KMS-11 (cell line): ENCODE results near the gene DDC.
A peak's percentile ranks its signal among the peaks of the same experiment; 100 is the strongest.

Experiments
- H2AFZ ChIP-seq: fragments of 200-600 bp; sonication (generic); 2 replicates; pipeline ENCODE4 v1.6.1; 2016; ENCODE audit warnings: antibody characterized with exemption, mixed run types, low read depth
- H3K27ac ChIP-seq: fragments of 200-600 bp; sonication (generic); 2 replicates; pipeline ENCODE4 v1.6.1; 2016; ENCODE audit warnings: mild to moderate bottlenecking, mixed run types
- H3K27me3 ChIP-seq: fragments of 200-600 bp; sonication (generic); 2 replicates; pipeline ENCODE4 v1.6.1; 2017; ENCODE audit warnings: mild to moderate bottlenecking, low read depth, mixed run types, moderate library complexity; ENCODE audit not compliant: insufficient read depth
- H3K36me3 ChIP-seq: fragments of 200-600 bp; sonication (generic); 2 replicates; pipeline ENCODE4 v1.6.1; 2017; ENCODE audit warnings: mild to moderate bottlenecking, mixed run types; ENCODE audit not compliant: insufficient read depth
- H3K4me1 ChIP-seq: fragments of 200-600 bp; sonication (generic); 2 replicates; pipeline ENCODE4 v1.6.1; 2016; ENCODE audit warnings: mild to moderate bottlenecking, low read depth, mixed run types; ENCODE audit not compliant: poor library complexity, severe bottlenecking
- H3K4me2 ChIP-seq: fragments of 200-600 bp; sonication (generic); 2 replicates; pipeline ENCODE4 v1.7.0; 2016; ENCODE audit warnings: mild to moderate bottlenecking, mixed run types
- H3K4me3 ChIP-seq: fragments of 200-600 bp; sonication (generic); IDR thresholded peaks from 2 replicates; pipeline ENCODE4 v1.6.1; 2017; ENCODE audit warnings: low read depth, low read length, mixed read lengths; ENCODE audit not compliant: insufficient read depth
- H3K79me2 ChIP-seq: fragments of 200-600 bp; sonication (generic); 2 replicates; pipeline ENCODE4 v1.6.1; 2016; ENCODE audit warnings: low read depth, mixed run types; ENCODE audit not compliant: insufficient read depth
- H3K9ac ChIP-seq: fragments of 200-600 bp; sonication (generic); 2 replicates; pipeline ENCODE4 v1.6.1; 2016; ENCODE audit warnings: mild to moderate bottlenecking, mixed run types
- H4K20me1 ChIP-seq: fragments of 200-600 bp; sonication (generic); 2 replicates; pipeline ENCODE4 v1.6.1; 2016; ENCODE audit warnings: mild to moderate bottlenecking, mixed run types; ENCODE audit not compliant: insufficient read depth
- CTCF ChIP-seq: fragments of 200-600 bp; sonication (generic); conservative IDR thresholded peaks from 2 replicates; pipeline ENCODE4 v1.6.1; 2017; ENCODE audit warnings: low read depth, mild to moderate bottlenecking, antibody characterized with exemption, low read length, moderate library complexity, mixed read lengths

DDC gene

GRCh38 chr7:50449881-50450589 lies 115.2 kb downstream of the DDC start, which contains the start of gene FIGNL1:
Gene FIGNL1 (minus strand): TSS chr7:50450350. CDS start chr7:50447287, 3,063 bp downstream.
- TF ChIP-seq CTCF, result no peak
- Histone ChIP-seq H3K27ac (peak within 1 kb of the TSS; percentile 67), H3K79me2 (peaks cover 26% of the 10 kb centered on the region)

GRCh38 chr7:50449501-50449880 lies 115.7 kb downstream of the DDC start:
- Histone ChIP-seq H3K4me3 (no peak overlapping the region), H3K27ac (peak overlapping the region; percentile 67; the same call in 1 of the 2 replicates), H3K79me2 (peaks cover 26% of the 10 kb centered on the region), H3K4me1 (peaks cover 35% of the 10 kb centered on the region), H2AFZ (peak overlapping the region; percentile 99; the same call in 1 of the 2 replicates), H3K9ac (peak overlapping the region; percentile 79), H3K4me2 (peak overlapping the region; percentile 97), H3K27me3 (no peaks in the 10 kb centered on the region), H4K20me1 (no peaks in the 10 kb centered on the region), H3K36me3 (peaks cover 6% of the 10 kb centered on the region; the same call in 1 of the 2 replicates)
- no peak for TF ChIP-seq CTCF

More at GRCh38 chr7:50449881-50450589, 115.2 kb downstream of the DDC start, which contains the start of gene FIGNL1:
- Histone ChIP-seq H3K36me3 (peaks cover 6% of the 10 kb centered on the region; the same call in 1 of the 2 replicates), H4K20me1 (no peaks in the 10 kb centered on the region), H2AFZ (peak within 1 kb of the TSS; percentile 99), H3K4me1 (peaks cover 35% of the 10 kb centered on the region), H3K4me2 (peak within 1 kb of the TSS; percentile 97), H3K27me3 (no peaks in the 10 kb centered on the region), H3K9ac (peak within 1 kb of the TSS; percentile 79), H3K4me3 (no peak within 1 kb of the TSS)

DNA sequence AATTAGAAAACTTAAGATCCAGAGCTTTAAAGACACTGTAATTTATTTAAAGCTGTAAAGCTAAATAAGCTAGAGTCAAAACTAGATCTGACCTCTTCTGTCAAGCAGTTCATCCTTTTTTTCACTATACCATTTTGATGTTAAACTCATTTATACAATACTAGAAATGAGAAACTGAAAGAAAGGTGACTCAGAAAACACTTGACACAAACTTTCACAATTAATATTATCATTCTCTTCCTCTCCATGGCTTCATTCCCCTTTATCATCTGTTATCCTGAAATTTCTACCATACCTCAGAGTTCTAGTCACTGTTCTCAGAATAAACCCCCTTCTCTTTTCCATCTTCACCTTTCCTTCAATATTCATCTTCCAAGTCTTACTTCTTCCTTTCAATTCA lies 116.4 kb downstream of the DDC start:
- Histone ChIP-seq H3K4me3 (no peak overlapping the region), H3K4me2 (peak overlapping the region; percentile 97), H2AFZ (no peak overlapping the region), H3K4me1 (peaks cover 35% of the 10 kb centered on the region), H3K9ac (no peak overlapping the region), H3K79me2 (peaks cover 30% of the 10 kb centered on the region), H3K27ac (no peak overlapping the region), H4K20me1 (no peaks in the 10 kb centered on the region), H3K36me3 (peaks cover 6% of the 10 kb centered on the region; the same call in 1 of the 2 replicates), H3K27me3 (no peaks in the 10 kb centered on the region)
- no peak for TF ChIP-seq CTCF

DNA sequence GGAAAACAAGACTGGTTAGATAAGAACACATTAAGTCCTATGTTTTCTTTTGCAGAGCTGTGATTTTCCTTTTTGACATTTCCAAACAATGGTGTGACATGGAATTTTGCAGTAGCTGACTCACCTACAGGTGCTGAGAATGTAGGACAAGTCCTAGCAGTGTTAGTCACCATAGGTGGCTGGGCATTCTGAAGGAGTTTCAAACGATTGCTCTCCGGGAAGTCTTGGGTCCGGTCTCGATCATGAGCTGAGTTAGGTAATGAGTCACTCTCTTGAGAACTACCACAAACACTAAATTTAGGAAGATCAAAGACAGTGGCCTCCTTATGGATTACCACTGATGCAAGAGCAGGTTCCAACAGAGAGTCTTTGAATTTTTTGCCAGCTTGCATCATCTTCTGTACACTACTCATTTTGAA lies 118.7 kb downstream of the DDC start:
- Histone ChIP-seq H3K9ac (no peak overlapping the region), H3K27me3 (no peaks in the 10 kb centered on the region), H3K4me3 (no peak overlapping the region), H3K27ac (no peak overlapping the region), H3K4me1 (peaks cover 35% of the 10 kb centered on the region), H3K4me2 (no peak overlapping the region), H2AFZ (no peak overlapping the region), H4K20me1 (no peaks in the 10 kb centered on the region), H3K79me2 (peaks cover 40% of the 10 kb centered on the region), H3K36me3 (peaks cover 6% of the 10 kb centered on the region; the same call in 1 of the 2 replicates)
- TF ChIP-seq CTCF, result no peak
